HCT116 (cell line): ENCODE data around the gene GLT6D1. TPM values are rescaled to one million over a fixed set of nuclear protein-coding genes. Genes with fewer than 3 reads are reported as not detected.

ENCODE experiments used
- ATAC-seq: fragments of 200-7000 bp; cut with Tn5 transposase; 2 replicates; pipeline ENCODE4 v1.9.1; 2020; ENCODE audit warnings: mild to moderate bottlenecking, moderate library complexity
- BruUV-seq: library from RNA; stranded (reverse); fragments of 400-500 nt; replicated peaks from 2 replicates; lab custom pipeline; 2021; lab: Mats Ljungman, UMichigan
- CTCF ChIA-PET: fragments of 300-600 bp; sonication (Branson Sonifier 250); formaldehyde crosslinking; loops from one replicate; lab custom pipeline; 2021; ENCODE audit warnings: antibody characterized with exemption; lab: Charles Lee
- POLR2A ChIA-PET: fragments of 300-600, 350-600 bp; sonication (Branson Sonifier 250); formaldehyde crosslinking; loops from one replicate; lab custom pipeline; 2021; ENCODE audit warnings: antibody characterized with exemption; lab: Charles Lee
- RAD21 ChIA-PET, 2 experiments: fragments of 300-600 bp; sonication (Branson Sonifier 250); formaldehyde crosslinking; loops; one replicate each; lab custom pipeline; 2023; ENCODE audit warnings: low total read pairs in 2 of 2; ENCODE audit not compliant: uncharacterized antibody in 2 of 2, unreplicated experiment in 2 of 2, low non-redundant PET in 1 of 2; lab: Charles Lee
- DNase-seq: peaks from one replicate; pipeline ENCODE4 v3.0.0-alpha.2; 2010; ENCODE audit warnings: low read depth, low spot score
- H2AFZ ChIP-seq: fragments of 200-600 bp; shearing (Covaris generic), sonication (generic); 2 replicates; pipeline ENCODE4 v1.6.1; 2017; ENCODE audit warnings: low read depth, mixed run types, mixed read lengths, antibody characterized with exemption, low read length; ENCODE audit not compliant: poor library complexity, severe bottlenecking
- H3K27ac ChIP-seq: 2 replicates; pipeline ENCODE4 v1.5.1; 2012; ENCODE audit warnings: low read depth, low read length
- H3K27me3 ChIP-seq: fragments of 200-600 bp; sonication (generic); 2 replicates; pipeline ENCODE4 v1.6.1; 2016; ENCODE audit warnings: mixed run types, low read length, mixed read lengths; ENCODE audit not compliant: insufficient read depth
- H3K36me3 ChIP-seq, 2 experiments: fragments of 200-500 bp in 1 of 2; fragments of 200-600 bp in 1 of 2; sonication (Bioruptor generic) in 1 of 2; sonication (generic) in 1 of 2; 2 replicates each; pipeline versions ENCODE4 v1.5.1 to v1.6.1; 2014 to 2016; ENCODE audit warnings: low read length in 2 of 2, inconsistent platforms in 1 of 2, mixed read lengths in 1 of 2, mixed run types in 1 of 2; ENCODE audit not compliant: insufficient read depth in 2 of 2, control insufficient read depth in 1 of 2
- H3K4me1 ChIP-seq, 2 experiments: fragments of 200-600 bp in 1 of 2; sonication (generic) in 1 of 2; 2 replicates each; pipeline versions ENCODE4 v1.5.1 to v1.6.1; 2012 to 2017; ENCODE audit warnings: low read length in 2 of 2, inconsistent platforms in 1 of 2, mild to moderate bottlenecking in 1 of 2, mixed read lengths in 1 of 2, mixed run types in 1 of 2, moderate library complexity in 1 of 2; ENCODE audit not compliant: insufficient read depth in 2 of 2, control insufficient read depth in 1 of 2
- H3K4me2 ChIP-seq: fragments of 200-600 bp; sonication (generic); 2 replicates; pipeline ENCODE4 v1.6.1; 2017; ENCODE audit warnings: mixed run types, low read length, mixed read lengths
- H3K4me3 ChIP-seq, 2 experiments: fragments of 200-600 bp in 1 of 2; sonication (generic) in 1 of 2; replicated peaks in 1 of 2; 2 replicates each; pipeline ENCODE4 v1.5.1; 2011 to 2016; ENCODE audit warnings: low read length in 2 of 2, control low read depth in 1 of 2, low read depth in 1 of 2, mild to moderate bottlenecking in 1 of 2, mixed read lengths in 1 of 2, mixed run types in 1 of 2
- H3K79me2 ChIP-seq: fragments of 200-600 bp; sonication (generic); 2 replicates; pipeline ENCODE4 v1.6.1; 2017; ENCODE audit warnings: mild to moderate bottlenecking, mixed run types, low read length, moderate library complexity, mixed read lengths; ENCODE audit not compliant: insufficient read depth
- H3K9ac ChIP-seq: fragments of 200-600 bp; sonication (generic); 2 replicates; pipeline ENCODE4 v1.6.1; 2016; ENCODE audit warnings: low read length, mixed read lengths
- H3K9me2 ChIP-seq: fragments of 200-600 bp; sonication (generic), shearing (Covaris generic); 2 replicates; pipeline ENCODE4 v1.6.1; 2017; ENCODE audit warnings: mixed run types, mild to moderate bottlenecking, moderate library complexity; ENCODE audit not compliant: insufficient read depth
- H3K9me3 ChIP-seq, 2 experiments: fragments of 200-500 bp in 1 of 2; fragments of 200-600 bp in 1 of 2; sonication (Bioruptor generic) in 1 of 2; sonication (generic) in 1 of 2; 2 replicates each; pipeline ENCODE4 v1.6.1; 2014 to 2017; ENCODE audit warnings: low read length in 2 of 2, mixed read lengths in 2 of 2, inconsistent platforms in 1 of 2, low read depth in 1 of 2, mild to moderate bottlenecking in 1 of 2, mixed run types in 1 of 2, moderate library complexity in 1 of 2; ENCODE audit not compliant: control insufficient read depth in 1 of 2, insufficient read depth in 1 of 2
- H4K20me1 ChIP-seq: fragments of 200-600 bp; sonication (generic), shearing (Covaris generic); 2 replicates; pipeline ENCODE4 v1.6.1; 2017; ENCODE audit warnings: mixed run types, mild to moderate bottlenecking, moderate library complexity; ENCODE audit not compliant: insufficient read depth
- CBX3 ChIP-seq: IDR thresholded peaks from 2 replicates; pipeline ENCODE4 v1.6.1; 2012; ENCODE audit warnings: low read depth
- CEBPB ChIP-seq: IDR thresholded peaks from 2 replicates; pipeline ENCODE4 v1.6.1; 2012; ENCODE audit warnings: low read depth
- EGR1 ChIP-seq: IDR thresholded peaks from 2 replicates; pipeline ENCODE4 v1.6.1; 2012; ENCODE audit warnings: low read depth
- ELF1 ChIP-seq: IDR thresholded peaks from 2 replicates; pipeline ENCODE4 v1.6.1; 2012; ENCODE audit warnings: low read depth, borderline replicate concordance
- EZH2 ChIP-seq: fragments of 200-600 bp; sonication (generic); IDR thresholded peaks from 2 replicates; pipeline ENCODE4 v1.6.1; 2017; ENCODE audit warnings: antibody characterized with exemption, mixed run types
- EZH2phosphoT487 ChIP-seq: fragments of 200-600 bp; IDR thresholded peaks from 2 replicates; pipeline ENCODE4 v1.6.1; 2018; ENCODE audit warnings: antibody characterized with exemption, borderline replicate concordance
- FOSL1 ChIP-seq: IDR thresholded peaks from 2 replicates; pipeline ENCODE4 v1.6.1; 2012; ENCODE audit warnings: low read depth
- REST ChIP-seq: IDR thresholded peaks from 2 replicates; pipeline ENCODE4 v1.6.1; 2012; ENCODE audit warnings: low read depth
- SIN3A ChIP-seq: IDR thresholded peaks from 2 replicates; pipeline ENCODE4 v1.6.1; 2012; ENCODE audit warnings: low read depth
- SRF ChIP-seq: IDR thresholded peaks from 2 replicates; pipeline ENCODE4 v1.6.1; 2012; ENCODE audit warnings: low read depth
- TCF7L2 ChIP-seq: IDR thresholded peaks from 2 replicates; pipeline ENCODE4 v1.7.0; 2011; ENCODE audit warnings: borderline replicate concordance, inconsistent platforms; ENCODE audit not compliant: insufficient read depth, insufficient read length; ENCODE audit errors: extremely low read depth
- ZBTB33 ChIP-seq: IDR thresholded peaks from 2 replicates; pipeline ENCODE4 v1.6.1; 2011; ENCODE audit warnings: mild to moderate bottlenecking, low read length, moderate library complexity; ENCODE audit not compliant: insufficient replicate concordance; ENCODE audit errors: extremely low read depth
- ZFX ChIP-seq: fragments of 450-650 bp; IDR thresholded peaks from 2 replicates; pipeline ENCODE4 v1.6.1; 2017
- intact Hi-C: fragments of 100-400 bp; cut with micrococcal nuclease; formaldehyde crosslinking; loops from 2 replicates; pipeline ENCODE4 v1.10.0; 2022
- total RNA-seq: library from RNA; stranded (reverse); gene quantifications from one replicate; pipeline ENCODE4 v1.2.1, GENCODE V29; 2021; ENCODE audit not compliant: unreplicated experiment
- TF ChIP-seq, protein P1 (sequence below), 3 experiments: fragments of 200-600 bp in 1 of 3; sonication (generic) in 1 of 3; IDR thresholded peaks in 2 of 3; conservative IDR thresholded peaks in 1 of 3; 2 replicates each; pipeline ENCODE4 v1.5.1; 2012 to 2017; ENCODE audit warnings: low read depth in 2 of 3, low read length in 2 of 3, antibody characterized with exemption in 1 of 3, borderline replicate concordance in 1 of 3, control low read depth in 1 of 3, mild to moderate bottlenecking in 1 of 3, mixed read lengths in 1 of 3, mixed run types in 1 of 3, moderate library complexity in 1 of 3; ENCODE audit not compliant: insufficient read depth in 1 of 3
- TF ChIP-seq, protein P2 (sequence below): IDR thresholded peaks from 2 replicates; pipeline ENCODE4 v1.6.1; 2012

The GLT6D1 gene
- total RNA-seq, 1 experiment from 2014 or later = not detected

GRCh38 chr9:135674977-135675376, 35.6 kb upstream of the GLT6D1 start:
- Histone ChIP-seq H2AFZ (no peak overlapping the region), H3K9me3 (no peaks in the 10 kb centered on the region), H3K4me2 (no peak overlapping the region), H3K4me1 (no peaks in the 10 kb centered on the region), H3K9ac (no peak overlapping the region), H3K27me3 (peaks cover 4% of the 10 kb centered on the region; the same call in 1 of the 2 replicates), H3K4me3 (no peak overlapping the region), H3K36me3 (no peaks in the 10 kb centered on the region), H3K27ac (no peak overlapping the region), H4K20me1 (no peaks in the 10 kb centered on the region), H3K79me2 (no peaks in the 10 kb centered on the region), H3K9me2 (no peaks in the 10 kb centered on the region)
- no peak for TF ChIP-seq SIN3A
- TF ChIP-seq EZH2 = no peak
- TF ChIP-seq CEBPB = no peak
- no peak for TF ChIP-seq SRF
- no peak for TF ChIP-seq CBX3
- TF ChIP-seq ZFX = no peak
- no peak for TF ChIP-seq EGR1
- TF ChIP-seq ELF1 = no peak
- TF ChIP-seq FOSL1 = no peak
- no peak for TF ChIP-seq EZH2phosphoT487
- TF ChIP-seq, protein P1, sequence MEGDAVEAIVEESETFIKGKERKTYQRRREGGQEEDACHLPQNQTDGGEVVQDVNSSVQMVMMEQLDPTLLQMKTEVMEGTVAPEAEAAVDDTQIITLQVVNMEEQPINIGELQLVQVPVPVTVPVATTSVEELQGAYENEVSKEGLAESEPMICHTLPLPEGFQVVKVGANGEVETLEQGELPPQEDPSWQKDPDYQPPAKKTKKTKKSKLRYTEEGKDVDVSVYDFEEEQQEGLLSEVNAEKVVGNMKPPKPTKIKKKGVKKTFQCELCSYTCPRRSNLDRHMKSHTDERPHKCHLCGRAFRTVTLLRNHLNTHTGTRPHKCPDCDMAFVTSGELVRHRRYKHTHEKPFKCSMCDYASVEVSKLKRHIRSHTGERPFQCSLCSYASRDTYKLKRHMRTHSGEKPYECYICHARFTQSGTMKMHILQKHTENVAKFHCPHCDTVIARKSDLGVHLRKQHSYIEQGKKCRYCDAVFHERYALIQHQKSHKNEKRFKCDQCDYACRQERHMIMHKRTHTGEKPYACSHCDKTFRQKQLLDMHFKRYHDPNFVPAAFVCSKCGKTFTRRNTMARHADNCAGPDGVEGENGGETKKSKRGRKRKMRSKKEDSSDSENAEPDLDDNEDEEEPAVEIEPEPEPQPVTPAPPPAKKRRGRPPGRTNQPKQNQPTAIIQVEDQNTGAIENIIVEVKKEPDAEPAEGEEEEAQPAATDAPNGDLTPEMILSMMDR (IDR thresholded peaks at IDR 0.05 in 2 of 3, conservative IDR thresholded peaks at IDR 0.05 in 1 of 3; ENCODE audit: borderline replicate concordance in 1 of 3, insufficient read depth in 1 of 3, low read depth in 2 of 3, low read length in 2 of 3) = no peak
- TF ChIP-seq ZBTB33 = no peak
- TF ChIP-seq, protein P2, sequence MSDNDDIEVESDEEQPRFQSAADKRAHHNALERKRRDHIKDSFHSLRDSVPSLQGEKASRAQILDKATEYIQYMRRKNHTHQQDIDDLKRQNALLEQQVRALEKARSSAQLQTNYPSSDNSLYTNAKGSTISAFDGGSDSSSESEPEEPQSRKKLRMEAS = no peak
- no peak for TF ChIP-seq REST
- no peak for TF ChIP-seq TCF7L2
- POLR2A ChIA-PET = no interaction called here
- ATAC-seq (no peak), DNase-seq (no peak)
- RAD21 ChIA-PET = no interaction called here
- intact Hi-C loops = no loop called here
- CTCF ChIA-PET = no interaction called here
- no TSS peak for BruUV-seq
